Raji (cell line): ENCODE data around the gene UTP11.

Experiments used
- POLR2A ChIP-seq: IDR thresholded peaks from 2 replicates; pipeline ENCODE4 v1.6.1; 2011; ENCODE audit warnings: low read depth, low read length, control low read depth; ENCODE audit not compliant: insufficient read depth

Gene UTP11, protein sequence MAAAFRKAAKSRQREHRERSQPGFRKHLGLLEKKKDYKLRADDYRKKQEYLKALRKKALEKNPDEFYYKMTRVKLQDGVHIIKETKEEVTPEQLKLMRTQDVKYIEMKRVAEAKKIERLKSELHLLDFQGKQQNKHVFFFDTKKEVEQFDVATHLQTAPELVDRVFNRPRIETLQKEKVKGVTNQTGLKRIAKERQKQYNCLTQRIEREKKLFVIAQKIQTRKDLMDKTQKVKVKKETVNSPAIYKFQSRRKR

DNA sequence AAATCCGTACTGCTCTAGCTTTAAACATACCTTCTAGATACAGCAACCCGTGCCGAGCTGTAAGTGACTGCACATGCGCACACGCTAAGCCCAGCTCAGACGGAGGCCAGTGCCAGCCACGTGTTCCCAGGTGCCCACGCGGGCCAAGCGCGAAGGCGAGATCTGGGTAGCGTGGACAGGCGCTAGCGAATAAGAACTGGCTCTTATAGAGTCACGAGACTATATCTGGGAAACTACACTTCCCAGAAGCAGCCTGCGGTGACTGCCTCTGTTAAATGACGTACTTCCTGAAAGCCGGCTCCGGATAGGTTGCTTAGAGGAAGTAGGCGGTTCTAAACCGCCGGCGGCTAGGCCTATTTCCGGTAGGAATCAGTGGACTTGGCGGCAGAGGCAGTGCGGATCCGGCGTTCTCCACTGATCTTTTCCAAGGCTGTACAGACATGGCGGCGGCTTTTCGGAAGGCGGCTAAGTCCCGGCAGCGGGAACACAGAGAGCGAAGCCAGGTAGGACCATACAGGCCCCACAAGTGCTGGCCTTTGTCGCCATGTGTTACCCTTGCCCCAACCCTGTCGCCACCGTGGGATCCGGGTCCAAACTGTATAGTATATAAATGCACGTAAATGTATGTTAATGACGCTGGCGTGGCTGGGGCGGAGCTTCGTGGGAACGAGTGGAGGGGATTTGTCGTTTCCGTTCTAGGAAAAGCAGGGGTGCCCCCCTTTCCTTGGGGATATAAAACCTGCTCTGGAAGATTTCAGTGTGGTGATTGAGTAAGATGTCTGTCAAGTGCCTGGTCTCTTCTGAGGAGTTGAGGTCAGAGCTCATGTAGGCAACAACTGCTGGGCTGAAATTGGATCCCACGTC is at the start of gene UTP11:
Gene UTP11 (plus strand): TSS at position 372 of the 864 bp plus-strand sequence. CDS start 69 bp downstream, at position 441.
- TF ChIP-seq POLR2A, result peak; percentile 84

DNA sequence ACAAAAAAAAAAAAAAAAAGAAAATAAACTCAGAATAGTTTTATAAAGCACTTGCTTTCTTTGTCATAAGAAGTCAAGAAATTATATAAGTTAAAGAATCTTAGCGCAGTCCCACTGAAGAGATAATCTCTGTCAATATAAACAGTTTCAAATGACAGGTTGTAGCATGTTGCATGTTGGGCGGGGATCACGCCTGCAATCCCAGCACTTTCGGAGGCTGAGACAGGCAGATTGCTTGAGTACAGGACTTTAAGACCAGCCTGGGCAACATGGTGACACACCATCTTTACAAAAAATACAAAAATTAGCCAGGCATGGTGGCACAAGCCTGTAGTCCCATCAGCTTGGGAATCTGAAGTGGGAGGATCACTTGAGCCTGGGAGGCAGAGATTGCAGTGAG is 47.2 kb upstream of the UTP11 start:
- TF ChIP-seq POLR2A, result no peak

DNA sequence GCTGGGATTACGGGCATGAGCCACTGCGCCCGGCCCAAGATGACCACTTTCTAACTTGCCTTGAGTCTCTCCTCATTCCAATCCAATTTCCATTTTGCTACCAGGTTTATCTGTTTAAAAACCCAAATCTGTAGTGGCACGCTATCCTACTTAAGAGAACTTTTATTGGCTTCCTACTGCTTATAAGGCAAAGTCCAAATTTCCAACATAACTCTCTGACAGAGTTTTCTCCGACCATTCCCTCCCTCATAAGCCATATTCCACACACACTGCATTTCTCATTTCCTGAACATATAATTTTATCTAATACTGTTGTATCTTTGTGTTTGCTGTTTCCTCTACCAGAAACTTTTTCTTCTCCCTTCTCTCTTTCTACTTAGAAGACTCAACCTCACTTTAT is 38.0 kb upstream of the UTP11 start:
- TF ChIP-seq POLR2A, result no peak

DNA sequence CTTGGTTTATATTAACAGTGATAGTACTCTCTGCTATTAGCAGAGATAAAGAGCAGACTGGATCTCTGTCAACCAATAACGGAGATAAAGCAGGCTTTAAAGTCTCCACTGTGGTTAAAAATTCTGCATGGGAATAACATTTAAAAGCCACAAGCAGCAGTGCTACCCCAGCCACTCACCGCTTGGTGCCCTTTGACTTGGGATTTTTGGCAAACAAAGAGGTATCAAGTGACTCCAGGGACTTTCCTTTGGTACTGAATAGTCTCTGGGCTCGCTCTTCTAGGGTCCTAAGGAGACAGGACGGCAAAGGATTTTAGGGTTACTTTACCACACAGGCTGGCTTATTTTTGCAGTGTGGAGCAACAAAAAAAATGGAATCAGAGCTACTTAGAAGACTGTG is 34.0 kb upstream of the UTP11 start:
- no peak for TF ChIP-seq POLR2A

DNA sequence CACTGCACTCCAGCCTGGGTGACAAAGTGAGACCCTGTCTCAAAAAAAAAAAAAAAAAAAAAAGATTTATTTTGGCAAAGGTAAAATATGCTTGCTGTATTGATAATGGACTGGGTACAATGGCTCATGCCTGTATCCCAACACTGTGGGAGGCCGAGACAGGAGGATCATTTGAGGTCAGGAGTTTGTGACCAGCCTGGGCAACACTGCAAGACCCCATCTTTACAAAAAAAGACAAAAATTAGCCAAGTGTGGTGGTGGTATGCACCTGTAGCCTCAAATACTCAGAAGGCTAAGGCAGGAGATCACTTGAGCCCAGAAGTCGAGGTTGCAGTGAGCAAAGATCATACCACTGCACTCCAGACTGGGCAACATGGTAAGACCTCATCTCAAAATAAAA is 29.0 kb upstream of the UTP11 start:
- TF ChIP-seq POLR2A, result no peak

DNA sequence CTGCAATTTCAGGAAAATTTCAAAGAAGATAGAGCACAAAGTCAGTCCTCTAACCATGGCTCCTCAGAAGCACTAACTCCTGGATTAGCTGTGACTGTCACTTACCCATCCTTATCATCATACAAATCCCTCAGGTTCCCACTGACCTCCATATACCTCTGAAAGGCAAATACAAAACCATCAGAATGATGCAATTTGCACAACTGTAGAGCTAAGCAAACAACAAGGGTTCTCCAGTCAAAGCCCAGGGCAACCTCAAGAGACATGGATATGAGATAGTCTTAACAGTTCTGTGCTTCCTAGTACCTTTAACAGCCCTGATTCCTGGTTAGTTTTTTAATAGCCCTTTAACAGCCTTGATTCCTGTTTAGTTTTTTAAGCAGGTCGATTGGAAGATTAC is 24.9 kb upstream of the UTP11 start:
- TF ChIP-seq POLR2A, result no peak

DNA sequence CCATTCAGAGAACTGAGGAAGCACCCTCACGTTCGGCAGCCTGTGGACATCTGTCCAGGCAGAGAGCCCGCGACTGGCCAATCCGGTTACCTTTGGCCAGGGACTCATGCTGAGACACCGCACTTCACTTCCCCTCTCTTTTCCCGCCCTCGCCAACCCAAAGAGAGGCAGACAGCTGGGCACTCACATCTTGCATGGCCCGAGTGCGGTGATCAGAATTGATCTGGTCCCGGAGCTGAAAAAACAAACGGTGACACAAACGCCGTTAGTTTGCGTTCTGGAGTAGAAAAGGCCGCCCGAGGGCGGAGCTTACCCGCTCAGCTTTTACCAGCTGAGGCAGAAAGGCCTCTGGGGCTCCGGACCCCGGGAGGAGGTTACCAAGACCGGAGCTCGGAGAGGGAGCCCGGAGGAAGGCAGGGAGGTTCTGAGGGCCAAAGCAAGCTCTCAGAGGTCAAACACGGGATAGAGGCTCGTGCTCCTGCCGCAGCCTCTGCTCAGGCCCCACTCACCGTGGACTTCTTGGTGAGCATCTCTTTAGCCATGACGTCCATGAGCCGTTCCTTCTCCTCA is 23.1 kb upstream of the UTP11 start:
- TF ChIP-seq POLR2A, result no peak

DNA sequence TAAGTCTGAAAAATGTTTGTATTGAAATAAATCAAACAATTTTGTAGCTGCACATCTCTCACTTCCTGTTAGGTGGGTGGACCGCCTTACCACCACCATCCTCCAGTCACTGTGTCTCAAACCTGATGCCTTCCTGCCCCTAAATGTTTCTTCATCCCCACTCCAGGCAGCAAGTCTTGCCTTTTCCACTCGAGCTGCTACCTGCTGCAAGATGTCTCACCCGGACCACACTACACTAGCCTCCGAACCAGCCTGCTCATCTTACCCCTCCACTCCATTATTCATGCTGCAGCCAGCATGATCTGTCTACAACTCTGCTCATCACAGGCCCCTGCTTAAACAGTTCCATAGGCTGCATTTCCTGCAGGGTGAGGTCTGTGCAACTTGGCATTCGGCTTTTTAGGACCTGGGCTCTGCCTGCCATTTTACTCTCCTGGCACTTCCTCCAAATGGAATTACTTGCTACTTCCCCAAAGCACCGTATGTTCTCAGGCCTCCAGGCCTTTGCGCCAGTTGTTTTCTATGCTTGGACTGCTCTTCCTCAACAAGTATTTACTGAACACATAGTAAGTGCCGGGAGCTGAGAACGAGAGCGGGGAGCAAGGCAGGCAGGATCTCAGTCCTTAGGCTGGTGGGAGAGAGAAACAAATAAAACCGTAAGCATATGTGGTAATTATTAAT is 17.5 kb upstream of the UTP11 start:
- TF ChIP-seq POLR2A, result no peak

DNA sequence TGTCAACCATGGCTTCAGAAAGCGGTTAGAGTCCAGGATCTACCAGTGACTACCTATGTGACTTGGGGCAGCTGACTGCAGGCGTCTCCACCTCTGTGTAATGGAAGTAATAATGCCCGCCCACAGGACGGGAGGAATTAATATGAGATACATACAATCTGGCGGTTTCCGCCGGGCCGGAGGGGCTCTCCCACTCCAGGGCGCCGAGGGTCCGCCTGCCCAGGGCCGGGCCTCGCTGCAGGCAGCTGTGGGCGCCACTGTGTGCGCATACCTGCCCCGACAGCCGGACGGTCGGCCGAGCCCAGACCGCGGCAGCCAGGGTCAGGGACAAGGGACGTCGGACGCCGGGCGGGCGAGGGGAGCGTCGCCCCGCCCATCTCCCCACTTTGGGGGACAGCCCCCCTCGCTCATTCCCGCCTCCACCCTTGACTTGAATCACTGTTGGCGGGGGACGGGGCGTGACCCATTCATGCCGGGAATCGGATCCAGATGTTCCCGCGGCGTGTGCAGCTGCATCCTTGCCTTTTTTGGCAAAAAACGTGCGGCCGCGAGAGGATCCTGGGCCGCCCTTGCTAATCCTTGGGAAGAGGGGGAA is 16.7 kb upstream of the UTP11 start:
- no peak for TF ChIP-seq POLR2A

DNA sequence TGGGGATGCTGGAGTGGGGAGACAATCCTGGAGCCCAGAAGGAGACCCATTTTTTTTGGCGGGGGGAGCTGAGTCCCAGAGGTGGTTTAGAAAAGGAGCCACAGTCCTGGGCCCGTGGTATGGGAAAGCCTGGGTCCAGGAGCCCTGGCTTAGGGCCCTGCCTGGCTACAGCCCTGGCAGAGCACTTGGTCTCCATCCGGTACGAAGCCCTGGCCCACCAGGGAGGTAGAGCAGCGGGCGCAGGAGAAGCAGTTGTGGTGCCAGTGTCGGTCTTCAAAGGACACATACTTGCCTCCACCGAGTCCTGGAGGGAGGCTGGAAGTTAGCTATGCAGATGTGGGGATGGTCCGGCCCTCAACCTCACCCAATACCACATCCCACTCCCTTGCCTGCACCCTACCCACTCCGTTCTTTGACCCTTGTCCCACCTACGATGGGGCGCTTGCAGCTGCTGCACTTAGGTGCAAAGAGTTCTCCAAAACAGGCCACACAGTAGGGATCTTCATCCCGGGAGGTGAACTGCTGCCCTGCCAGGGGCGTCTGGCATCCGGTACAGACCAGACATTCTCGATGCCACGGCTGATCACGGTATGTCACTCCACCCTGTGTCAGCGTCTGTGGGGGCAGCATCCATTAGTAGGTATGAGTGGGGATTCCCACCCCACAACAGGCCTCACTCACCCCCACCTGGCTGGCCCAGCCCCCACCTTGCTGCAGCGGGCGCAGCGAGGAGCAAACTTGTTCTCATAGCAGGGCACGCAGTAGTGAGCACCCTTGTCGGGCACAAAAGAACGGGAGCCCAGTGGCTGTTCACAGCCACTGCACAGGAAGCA is 15.1 kb upstream of the UTP11 start:
- TF ChIP-seq POLR2A, result no peak

DNA sequence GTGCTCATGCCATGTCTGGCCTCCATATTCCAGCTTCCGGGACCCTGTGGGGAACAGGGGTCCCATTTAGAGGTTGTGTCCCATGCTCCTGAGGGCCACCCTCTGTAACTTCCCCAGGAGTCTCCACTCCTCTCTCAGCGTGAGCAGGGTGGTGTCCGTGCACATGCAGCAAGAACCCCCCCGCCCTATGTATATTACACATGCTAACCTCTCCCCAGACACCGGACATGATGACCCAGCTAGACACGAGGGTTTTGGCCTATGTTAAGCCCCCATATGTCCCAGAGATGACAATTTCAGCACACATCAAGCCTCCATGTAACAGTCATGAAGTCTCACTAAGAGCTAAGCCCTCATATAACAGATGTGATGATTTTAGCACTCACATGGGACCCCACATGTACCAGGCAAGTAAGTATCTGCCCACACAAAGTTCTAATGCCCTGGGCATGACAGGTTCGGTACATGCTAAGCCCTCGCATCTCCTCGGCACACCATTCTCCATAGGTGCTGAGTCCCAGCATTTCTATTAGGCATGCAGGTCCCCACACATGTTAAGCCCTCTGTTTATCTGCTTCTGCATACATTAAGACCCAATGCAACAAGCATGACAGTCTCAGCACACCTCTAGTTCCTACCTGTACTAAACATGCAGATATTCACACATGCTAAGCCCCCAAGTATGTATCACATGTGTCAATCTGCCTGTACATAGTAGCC is 14.3 kb upstream of the UTP11 start:
- no peak for TF ChIP-seq POLR2A

DNA sequence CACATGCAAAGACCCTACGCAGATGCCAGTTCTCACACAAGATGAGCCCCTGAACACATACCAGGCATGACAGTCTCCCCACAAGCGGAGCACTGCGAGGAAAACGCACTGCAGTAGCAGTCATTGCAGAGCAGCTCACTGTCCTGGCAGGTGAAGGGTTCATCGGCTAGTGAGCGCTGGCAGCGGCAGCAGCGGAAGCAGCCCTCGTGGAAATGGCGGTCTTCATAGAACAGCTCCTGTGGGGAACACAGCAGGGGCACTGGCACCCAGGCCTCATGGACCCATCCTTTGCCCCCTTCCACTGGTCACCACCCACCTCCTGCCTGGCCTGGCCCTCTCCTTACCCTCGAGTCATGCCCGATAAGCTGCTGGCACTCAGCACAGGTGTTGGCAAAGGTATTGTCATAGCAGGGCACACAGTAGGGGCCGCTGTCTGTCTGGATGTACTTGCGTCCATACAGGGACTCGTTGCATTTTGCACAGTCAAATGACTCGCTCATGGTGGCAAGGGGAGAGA is 13.6 kb upstream of the UTP11 start:
- TF ChIP-seq POLR2A, result no peak

DNA sequence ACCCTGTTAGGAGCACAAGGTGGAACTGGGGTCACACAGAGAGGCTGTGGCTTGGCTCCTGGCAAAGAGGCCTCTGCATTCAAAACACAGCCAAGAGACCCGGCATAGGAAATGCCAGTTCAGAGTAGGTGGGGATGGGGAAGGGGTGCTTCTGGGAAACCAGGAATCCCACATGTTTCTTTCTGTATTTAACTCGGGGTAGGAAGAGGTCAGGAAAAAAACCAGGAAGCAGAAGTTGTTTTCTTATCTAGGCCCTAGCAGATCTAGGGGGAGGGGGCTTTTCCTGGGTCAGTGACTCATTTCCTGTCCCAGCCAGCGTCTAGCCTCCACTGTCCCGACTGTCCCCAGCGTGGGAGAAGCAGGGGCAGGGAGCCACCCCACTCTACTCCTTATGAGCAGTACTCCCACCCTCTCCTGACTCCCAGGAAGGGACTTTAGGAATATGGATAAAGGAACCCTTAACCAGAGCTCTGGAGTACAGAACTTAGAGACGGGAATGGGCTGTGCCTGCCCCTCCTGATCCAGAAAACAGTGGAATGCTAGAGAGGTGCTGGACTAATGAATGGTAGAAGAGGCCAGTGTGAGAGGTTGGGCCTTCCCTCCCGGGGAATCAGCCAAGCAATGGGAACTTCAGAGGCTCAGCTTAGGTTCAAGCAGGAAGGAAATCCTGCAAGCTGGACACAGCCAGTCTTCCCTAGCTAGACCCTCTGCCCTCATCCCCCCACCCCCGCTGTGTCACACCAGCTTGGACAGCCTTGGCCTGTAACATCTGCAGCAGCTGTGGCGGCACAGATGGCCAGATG is 12.9 kb upstream of the UTP11 start:
- TF ChIP-seq POLR2A, result no peak
